Measurements from ENCODE around the gene RELN.

DNA sequence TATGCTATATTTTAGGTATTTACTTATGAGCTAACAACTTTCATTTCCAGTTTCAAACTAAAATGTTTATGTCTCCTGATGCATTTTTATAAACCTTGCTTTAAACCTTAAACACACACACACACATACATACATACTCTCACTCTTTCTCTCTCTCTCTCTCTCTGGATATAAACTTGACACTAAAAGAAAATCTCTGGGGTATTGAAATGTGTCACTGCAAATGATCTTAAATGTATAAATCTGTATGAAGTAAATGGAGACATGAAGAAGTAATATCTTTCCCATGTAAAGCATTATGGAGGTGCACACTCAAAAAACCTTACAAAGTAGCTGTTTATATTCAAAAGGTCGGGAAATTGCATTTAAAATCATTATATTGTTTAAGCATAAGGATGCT, 37.0 kb downstream of the RELN start:
- TF ChIP-seq, protein P1, sequence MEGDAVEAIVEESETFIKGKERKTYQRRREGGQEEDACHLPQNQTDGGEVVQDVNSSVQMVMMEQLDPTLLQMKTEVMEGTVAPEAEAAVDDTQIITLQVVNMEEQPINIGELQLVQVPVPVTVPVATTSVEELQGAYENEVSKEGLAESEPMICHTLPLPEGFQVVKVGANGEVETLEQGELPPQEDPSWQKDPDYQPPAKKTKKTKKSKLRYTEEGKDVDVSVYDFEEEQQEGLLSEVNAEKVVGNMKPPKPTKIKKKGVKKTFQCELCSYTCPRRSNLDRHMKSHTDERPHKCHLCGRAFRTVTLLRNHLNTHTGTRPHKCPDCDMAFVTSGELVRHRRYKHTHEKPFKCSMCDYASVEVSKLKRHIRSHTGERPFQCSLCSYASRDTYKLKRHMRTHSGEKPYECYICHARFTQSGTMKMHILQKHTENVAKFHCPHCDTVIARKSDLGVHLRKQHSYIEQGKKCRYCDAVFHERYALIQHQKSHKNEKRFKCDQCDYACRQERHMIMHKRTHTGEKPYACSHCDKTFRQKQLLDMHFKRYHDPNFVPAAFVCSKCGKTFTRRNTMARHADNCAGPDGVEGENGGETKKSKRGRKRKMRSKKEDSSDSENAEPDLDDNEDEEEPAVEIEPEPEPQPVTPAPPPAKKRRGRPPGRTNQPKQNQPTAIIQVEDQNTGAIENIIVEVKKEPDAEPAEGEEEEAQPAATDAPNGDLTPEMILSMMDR (IDR thresholded peaks at IDR 0.05 in 4 of 5, conservative IDR thresholded peaks at IDR 0.05 in 1 of 5), result no peak
- TF ChIP-seq POLR2A (IDR thresholded peaks at IDR 0.05), result no peak

Data from gastrocnemius medialis (tissue), 4 donors.